ENCODE measurements around the gene C1QTNF4. TPM values are rescaled to one million over a fixed set of nuclear protein-coding genes. Genes with fewer than 3 reads are reported as not detected.
"Not testable (repeated sequence)": the region's sequence is repeated elsewhere in the genome, so short reads cannot be mapped to it uniquely, and the experiment has no call there.

C1QTNF4 gene
- total RNA-seq, 1 experiment from 2014 or later, result 0.75 TPM

DNA sequence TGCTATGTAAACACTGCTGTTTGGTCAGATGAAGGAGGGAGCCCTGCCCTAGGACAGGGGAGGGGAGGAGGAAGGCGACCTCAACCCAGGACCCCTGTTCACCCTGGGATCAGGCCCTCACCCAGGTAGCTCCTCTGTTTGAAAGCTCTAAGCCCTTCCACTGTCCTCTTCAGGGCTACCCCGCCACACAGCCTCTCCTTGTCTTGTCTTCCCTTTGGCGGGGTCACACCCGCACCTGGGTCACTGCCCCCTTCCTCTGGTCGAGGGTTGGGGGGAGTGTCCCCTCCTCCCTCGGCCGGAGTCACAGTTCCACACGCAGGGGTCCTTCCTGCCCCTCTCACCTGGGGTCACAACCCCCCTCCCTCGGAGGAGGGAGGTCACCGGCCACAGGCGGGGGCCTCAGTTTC lies 29.3 kb downstream of the C1QTNF4 start:
- DNase-seq, result no peak
- Mint-ChIP-seq H3K4me3 (ENCODE audit: unreplicated experiment) (peak overlapping the region; percentile 77), H3K27ac (ENCODE audit: unreplicated experiment) (peak overlapping the region; percentile 82), H3K36me3 (ENCODE audit: insufficient read depth, unreplicated experiment) (peaks cover 30% of the 10 kb centered on the region), H3K27me3 (ENCODE audit: insufficient read depth, unreplicated experiment) (no peaks in the 10 kb centered on the region), H3K9me3 (ENCODE audit: unreplicated experiment) (no peaks in the 10 kb centered on the region), H3K4me1 (ENCODE audit: low read depth, unreplicated experiment) (no peaks in the 10 kb centered on the region)
- Histone ChIP-seq H3K9me3 (no peaks in the 10 kb centered on the region), H3K36me3 (ENCODE audit: control insufficient read depth, insufficient read depth, low read length) (no peaks in the 10 kb centered on the region; the same call in 1 of the 2 replicates), H3K27me3 (replicated peaks; ENCODE audit: control insufficient read depth, insufficient read depth, low read length) (no peaks in the 10 kb centered on the region), H3K4me1 (no peaks in the 10 kb centered on the region; the same call in 1 of the 2 replicates), H3K4me3 (ENCODE audit: low read depth, low read length) (peak overlapping the region; percentile 97)
- POLR2A ChIA-PET, result interaction anchor here (0.6 to 1.1 kb wide), 3 partner anchors 9 to 13 kb away, joined by 4 to 5 read pairs (median 4); no protein-coding TSS in a partner anchor
- TF ChIP-seq, protein P1, sequence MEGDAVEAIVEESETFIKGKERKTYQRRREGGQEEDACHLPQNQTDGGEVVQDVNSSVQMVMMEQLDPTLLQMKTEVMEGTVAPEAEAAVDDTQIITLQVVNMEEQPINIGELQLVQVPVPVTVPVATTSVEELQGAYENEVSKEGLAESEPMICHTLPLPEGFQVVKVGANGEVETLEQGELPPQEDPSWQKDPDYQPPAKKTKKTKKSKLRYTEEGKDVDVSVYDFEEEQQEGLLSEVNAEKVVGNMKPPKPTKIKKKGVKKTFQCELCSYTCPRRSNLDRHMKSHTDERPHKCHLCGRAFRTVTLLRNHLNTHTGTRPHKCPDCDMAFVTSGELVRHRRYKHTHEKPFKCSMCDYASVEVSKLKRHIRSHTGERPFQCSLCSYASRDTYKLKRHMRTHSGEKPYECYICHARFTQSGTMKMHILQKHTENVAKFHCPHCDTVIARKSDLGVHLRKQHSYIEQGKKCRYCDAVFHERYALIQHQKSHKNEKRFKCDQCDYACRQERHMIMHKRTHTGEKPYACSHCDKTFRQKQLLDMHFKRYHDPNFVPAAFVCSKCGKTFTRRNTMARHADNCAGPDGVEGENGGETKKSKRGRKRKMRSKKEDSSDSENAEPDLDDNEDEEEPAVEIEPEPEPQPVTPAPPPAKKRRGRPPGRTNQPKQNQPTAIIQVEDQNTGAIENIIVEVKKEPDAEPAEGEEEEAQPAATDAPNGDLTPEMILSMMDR (IDR thresholded peaks at IDR 0.05; ENCODE audit: insufficient read depth in 1 of 2, low read depth in 1 of 2, low read length in 1 of 2, severe bottlenecking in 1 of 2, unreplicated experiment in 1 of 2), result no peak
- CTCF ChIA-PET, result interaction anchor here (0.6 to 2.8 kb wide), 2 partner anchors 12 to 54 kb away, joined by 3 to 16 read pairs; partner anchors contain the start of gene CELF1
- TSS peak; percentile 63 for BruUV-seq (replicated peaks)
- intact Hi-C loops (cut with micrococcal nuclease; ENCODE audit: unreplicated experiment), result loop anchor here (1.0 kb wide), 1 partner anchor 12 kb away; the partner anchor contains the start of gene CELF1

DNA sequence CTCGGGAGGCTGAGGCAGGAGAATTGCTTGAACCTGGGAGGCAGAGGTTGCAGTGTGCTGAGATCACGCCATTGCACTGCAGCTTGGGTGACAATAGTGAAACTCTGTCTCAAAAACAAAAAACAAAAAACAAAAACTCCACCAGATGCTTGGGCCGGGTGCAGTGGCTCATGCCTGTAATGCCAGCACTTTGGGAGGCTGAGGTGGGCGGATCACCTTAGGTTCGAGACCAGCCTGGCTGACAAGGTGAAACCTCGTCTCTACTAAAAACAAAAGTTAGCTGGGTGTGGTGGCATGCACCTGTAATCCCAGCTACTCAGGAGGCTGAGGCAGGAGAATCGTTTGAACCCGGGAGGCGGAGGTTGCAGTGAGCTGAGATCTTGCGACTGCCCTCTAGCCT lies 29.8 kb downstream of the C1QTNF4 start:
- Mint-ChIP-seq H3K4me3 (ENCODE audit: unreplicated experiment) (peak overlapping the region; percentile 77), H3K36me3 (ENCODE audit: insufficient read depth, unreplicated experiment) (peaks cover 24% of the 10 kb centered on the region)
- H3K4me3 ChIP-seq (ENCODE audit: low read depth, low read length); H3K9me3 ChIP-seq; intact Hi-C loops (cut with micrococcal nuclease; ENCODE audit: unreplicated experiment); H3K36me3 ChIP-seq (ENCODE audit: control insufficient read depth, insufficient read depth, low read length); BruUV-seq (replicated peaks); H3K9me3 Mint-ChIP-seq (ENCODE audit: unreplicated experiment); H3K27ac Mint-ChIP-seq (ENCODE audit: unreplicated experiment); H3K27me3 ChIP-seq (replicated peaks; ENCODE audit: control insufficient read depth, insufficient read depth, low read length); H3K4me1 Mint-ChIP-seq (ENCODE audit: low read depth, unreplicated experiment); DNase-seq; H3K27me3 Mint-ChIP-seq (ENCODE audit: insufficient read depth, unreplicated experiment); H3K4me1 ChIP-seq: not testable (repeated sequence)
- ChIA-PET POLR2A (interaction anchor here (1.1 kb wide), 1 partner anchor 13 kb away, joined by 4 read pairs; no protein-coding TSS in a partner anchor), CTCF (interaction anchor here (0.6 to 2.8 kb wide), 2 partner anchors 11 to 54 kb away, joined by 3 to 16 read pairs; partner anchors contain the start of gene CELF1)

GRCh38 chr11:47562393-47562792 lies 31.8 kb downstream of the C1QTNF4 start:
- H3K27me3 Mint-ChIP-seq (ENCODE audit: insufficient read depth, unreplicated experiment); H3K4me3 ChIP-seq (ENCODE audit: low read depth, low read length); H3K9me3 Mint-ChIP-seq (ENCODE audit: unreplicated experiment); H3K4me1 ChIP-seq; intact Hi-C loops (cut with micrococcal nuclease; ENCODE audit: unreplicated experiment); POLR2A ChIA-PET; BruUV-seq (replicated peaks); H3K36me3 ChIP-seq (ENCODE audit: control insufficient read depth, insufficient read depth, low read length); H3K9me3 ChIP-seq; H3K27ac Mint-ChIP-seq (ENCODE audit: unreplicated experiment); H3K27me3 ChIP-seq (replicated peaks; ENCODE audit: control insufficient read depth, insufficient read depth, low read length); H3K4me1 Mint-ChIP-seq (ENCODE audit: low read depth, unreplicated experiment); DNase-seq; H3K4me3 Mint-ChIP-seq (ENCODE audit: unreplicated experiment): not testable (repeated sequence)
- CTCF ChIA-PET, result interaction anchor here (0.7 kb wide), 1 partner anchor 436 kb away, joined by 11 read pairs; no protein-coding TSS in a partner anchor
- H3K36me3 Mint-ChIP-seq (ENCODE audit: insufficient read depth, unreplicated experiment), result peaks cover 15% of the 10 kb centered on the region

- H3K9me3 ChIP-seq, result no peaks in the 10 kb centered on the region
- Mint-ChIP-seq H3K27me3 (ENCODE audit: insufficient read depth, unreplicated experiment) (no peaks in the 10 kb centered on the region), H3K27ac (ENCODE audit: unreplicated experiment) (no peak overlapping the region), H3K4me1 (ENCODE audit: low read depth, unreplicated experiment) (no peaks in the 10 kb centered on the region), H3K36me3 (ENCODE audit: insufficient read depth, unreplicated experiment) (peaks cover 8% of the 10 kb centered on the region), H3K4me3 (ENCODE audit: unreplicated experiment) (no peak overlapping the region), H3K9me3 (ENCODE audit: unreplicated experiment) (no peaks in the 10 kb centered on the region)
- TF ChIP-seq, protein P1 (IDR thresholded peaks at IDR 0.05; ENCODE audit: insufficient read depth in 1 of 2, low read depth in 1 of 2, low read length in 1 of 2, severe bottlenecking in 1 of 2, unreplicated experiment in 1 of 2), result no peak
- ChIA-PET POLR2A (no interaction called here), CTCF (no interaction called here)
- H3K4me1 ChIP-seq, result no peaks in the 10 kb centered on the region; the same call in 1 of the 2 replicates
- H3K27me3 ChIP-seq (replicated peaks; ENCODE audit: control insufficient read depth, insufficient read depth, low read length), result no peaks in the 10 kb centered on the region
- H3K4me3 ChIP-seq (ENCODE audit: low read depth, low read length), result no peak overlapping the region
- H3K36me3 ChIP-seq (ENCODE audit: control insufficient read depth, insufficient read depth, low read length), result no peaks in the 10 kb centered on the region
- BruUV-seq (replicated peaks), result no TSS peak
- DNase-seq, result no peak
- intact Hi-C loops (cut with micrococcal nuclease; ENCODE audit: unreplicated experiment), result no loop called here
Observed at GRCh38 chr11:47560426-47560825, 33.8 kb downstream of the C1QTNF4 start.
